Liver (tissue), 9 donors: ENCODE measurements around the gene LRRC10B. TPM values are rescaled to one million over a fixed set of nuclear protein-coding genes. Genes with fewer than 3 reads are reported as not detected.

ENCODE experiments used
- DNase-seq: peaks from one replicate; pipeline ENCODE4 v3.0.0-alpha.2; 2017; ENCODE audit warnings: low spot score
- H3K27ac ChIP-seq, 2 donors: one replicate each; pipeline ENCODE4 v1.7.0; 2013; ENCODE audit warnings: inconsistent platforms in 2 of 2, low read length in 2 of 2, control low read depth in 1 of 2, low read depth in 1 of 2, mild to moderate bottlenecking in 1 of 2
- H3K27me3 ChIP-seq, 4 donors: one replicate each; pipeline versions ENCODE4 v1.6.1 to v1.7.0; 2013; ENCODE audit warnings: low read length in 3 of 4, inconsistent platforms in 1 of 4, mild to moderate bottlenecking in 1 of 4, moderate library complexity in 1 of 4; ENCODE audit not compliant: control insufficient read depth in 4 of 4, insufficient read depth in 4 of 4
- H3K36me3 ChIP-seq, 4 donors: one replicate each; pipeline versions ENCODE4 v1.6.1 to v1.7.0; 2013; ENCODE audit warnings: low read length in 3 of 4, mild to moderate bottlenecking in 3 of 4, low read depth in 1 of 4, moderate library complexity in 1 of 4; ENCODE audit not compliant: control insufficient read depth in 4 of 4, insufficient read depth in 3 of 4
- H3K4me1 ChIP-seq, 4 donors: one replicate each; pipeline versions ENCODE4 v1.6.1 to v1.7.0; 2013; ENCODE audit warnings: low read length in 3 of 4, mild to moderate bottlenecking in 3 of 4, moderate library complexity in 1 of 4; ENCODE audit not compliant: control insufficient read depth in 4 of 4, insufficient read depth in 4 of 4
- H3K4me3 ChIP-seq, 3 donors: one replicate each; pipeline versions ENCODE4 v1.6.1 to v1.7.0; 2013; ENCODE audit warnings: low read length in 3 of 3, control low read depth in 1 of 3, low read depth in 1 of 3, mild to moderate bottlenecking in 1 of 3
- H3K9ac ChIP-seq, 2 donors: one replicate each; pipeline ENCODE4 v1.7.0; 2013; ENCODE audit warnings: low read length in 2 of 2, mild to moderate bottlenecking in 2 of 2, moderate library complexity in 2 of 2, control low read depth in 1 of 2, low read depth in 1 of 2
- H3K9me3 ChIP-seq, 4 donors: one replicate each; pipeline versions ENCODE4 v1.6.1 to v1.7.0; 2013; ENCODE audit warnings: low read length in 3 of 4; ENCODE audit not compliant: control insufficient read depth in 4 of 4
- ATF3 ChIP-seq: IDR thresholded peaks from 2 replicates; pipeline ENCODE4 v1.6.1; 2016; ENCODE audit warnings: antibody characterized with exemption
- CTCF ChIP-seq: fragments of 150-350 bp; IDR thresholded peaks from 2 replicates; pipeline ENCODE4 v1.5.1; 2017; ENCODE audit warnings: improper control_type of control experiment, low read depth, low read length; ENCODE audit not compliant: missing input control
- EGR1 ChIP-seq, 2 donors: IDR thresholded peaks; 2 replicates each; pipeline ENCODE4 v1.6.1; 2016 to 2018; ENCODE audit warnings: antibody characterized with exemption in 2 of 2, low read depth in 2 of 2
- FOXA1 ChIP-seq: IDR thresholded peaks from 2 replicates; pipeline ENCODE4 v1.6.1; 2016; ENCODE audit warnings: antibody characterized with exemption
- FOXA2 ChIP-seq: IDR thresholded peaks from 2 replicates; pipeline ENCODE4 v1.6.1; 2016; ENCODE audit warnings: antibody characterized with exemption
- GABPA ChIP-seq, 2 donors: IDR thresholded peaks in 1 of 2; conservative IDR thresholded peaks in 1 of 2; 2 replicates each; pipeline ENCODE4 v1.6.1; 2016; ENCODE audit warnings: antibody characterized with exemption in 2 of 2, mild to moderate bottlenecking in 1 of 2, moderate library complexity in 1 of 2
- HNF4A ChIP-seq, 2 donors: conservative IDR thresholded peaks; 2 replicates each; pipeline ENCODE4 v1.6.1; 2016; ENCODE audit warnings: antibody characterized with exemption in 2 of 2, mild to moderate bottlenecking in 2 of 2
- HNF4G ChIP-seq: IDR thresholded peaks from 2 replicates; pipeline ENCODE4 v1.6.1; 2016; ENCODE audit warnings: antibody characterized with exemption
- JUND ChIP-seq, 2 donors: IDR thresholded peaks; 2 replicates each; pipeline ENCODE4 v1.6.1; 2016; ENCODE audit warnings: antibody characterized with exemption in 2 of 2
- MAX ChIP-seq: IDR thresholded peaks from 2 replicates; pipeline ENCODE4 v1.6.1; 2016; ENCODE audit warnings: antibody characterized with exemption
- NR2F2 ChIP-seq: IDR thresholded peaks from 2 replicates; pipeline ENCODE4 v1.6.1; 2016; ENCODE audit warnings: antibody characterized with exemption
- RAD21 ChIP-seq, 2 donors: IDR thresholded peaks; 2 replicates each; pipeline ENCODE4 v1.6.1; 2016; ENCODE audit warnings: antibody characterized with exemption in 2 of 2, mild to moderate bottlenecking in 2 of 2
- REST ChIP-seq: IDR thresholded peaks from 2 replicates; pipeline ENCODE4 v1.6.1; 2016; ENCODE audit warnings: antibody characterized with exemption, mild to moderate bottlenecking
- RXRA ChIP-seq, 2 donors: IDR thresholded peaks; 2 replicates each; pipeline ENCODE4 v1.6.1; 2017 to 2018; ENCODE audit warnings: antibody characterized with exemption in 2 of 2, mild to moderate bottlenecking in 1 of 2
- SP1 ChIP-seq: IDR thresholded peaks from 2 replicates; pipeline ENCODE4 v1.6.1; 2018; ENCODE audit warnings: antibody characterized with exemption, mild to moderate bottlenecking
- TAF1 ChIP-seq: conservative IDR thresholded peaks from 2 replicates; pipeline ENCODE4 v1.6.1; 2016; ENCODE audit warnings: antibody characterized with exemption, mild to moderate bottlenecking
- YY1 ChIP-seq: IDR thresholded peaks from 2 replicates; pipeline ENCODE4 v1.6.1; 2016; ENCODE audit warnings: antibody characterized with exemption, mild to moderate bottlenecking
- ZBTB33 ChIP-seq: IDR thresholded peaks from 2 replicates; pipeline ENCODE4 v1.6.1; 2016; ENCODE audit warnings: antibody characterized with exemption
- WGBS: extraction: QIAGEN DNeasy Blood & Tissue Kit; methylation state at CpG from one replicate; pipeline ENCODE4 v1.1.7; 2013; 5-methylcytosine and 5-hydroxymethylcytosine counted together
- polyA plus RNA-seq, 2 donors: library from polyadenylated mRNA; stranded (reverse) in 1 of 2; unstranded in 1 of 2; fragments of 200-250 nt in 1 of 2; fragments of >200 nt in 1 of 2; fragmentation: Nextera tagmentation in 1 of 2; extraction: Ambion mirVana in 1 of 2; gene quantifications; one replicate each; pipeline versions ENCODE4 v1.2.1 to v1.2.3, GENCODE V29; 2013 to 2015
- total RNA-seq, 2 donors: library from RNA; depleted of rRNA; stranded (reverse); fragments of >200 nt; gene quantifications; one replicate each; pipeline ENCODE4 v1.2.3, GENCODE V29; 2014
- donor health status: healthy.
- donor health status: healthy.
- donor health status: healthy.
- donor health status: healthy.
- donor health status: healthy.

Gene LRRC10B
- total and polyA plus RNA-seq, 4 donors, result 0.03 to 0.08 TPM; not detected in 2

GRCh38 chr11:61480261-61480993, 28.1 kb upstream of the LRRC10B start:
- H3K4me1 ChIP-seq, result peaks cover 3 to 17% (median 11%) of the 10 kb centered on the region in 4 donors

More at GRCh38 chr11:61480261-61480993, 28.1 kb upstream of the LRRC10B start:
- TF ChIP-seq JUND (IDR thresholded peaks at IDR 0.05), result no peak
- TF ChIP-seq HNF4G, result no peak
- no peak for TF ChIP-seq SP1
- TF ChIP-seq RXRA (IDR thresholded peaks at IDR 0.05), result no peak
- no peak for TF ChIP-seq HNF4A (conservative IDR thresholded peaks at IDR 0.05)
- no peak for TF ChIP-seq FOXA1
- no peak for TF ChIP-seq ZBTB33
- no peak for TF ChIP-seq MAX
- TF ChIP-seq ATF3, result no peak
- no peak for TF ChIP-seq CTCF
- TF ChIP-seq FOXA2, result no peak
- no peak for TF ChIP-seq TAF1
- TF ChIP-seq REST, result no peak
- no peak for TF ChIP-seq YY1
- no peak for TF ChIP-seq GABPA (IDR thresholded peaks at IDR 0.05 in 1 of 2, conservative IDR thresholded peaks at IDR 0.05 in 1 of 2)
- TF ChIP-seq EGR1 (IDR thresholded peaks at IDR 0.05; ENCODE audit: low read depth in 2 of 2), result no peak
- TF ChIP-seq NR2F2, result no peak
- no peak for TF ChIP-seq RAD21 (IDR thresholded peaks at IDR 0.05)
- 86% methylated on average over 15 of the region's 15 CpGs for WGBS
- Histone ChIP-seq H3K36me3 (no peaks in the 10 kb centered on the region), H3K9me3 (no peaks in the 10 kb centered on the region), H3K27me3 (no peaks in the 10 kb centered on the region), H3K4me3 (no peak overlapping the region), H3K27ac (no peak overlapping the region), H3K9ac (no peak overlapping the region)
- no peak for DNase-seq
